GM19099 (cell line): ENCODE measurements around the gene NR3C1.

ENCODE experiments used
- POLR2A ChIP-seq: IDR thresholded peaks from 3 replicates; pipeline ENCODE4 v1.6.1; 2011; ENCODE audit warnings: low read depth; ENCODE audit not compliant: insufficient read length; ENCODE audit errors: extremely low read depth

NR3C1 gene

DNA sequence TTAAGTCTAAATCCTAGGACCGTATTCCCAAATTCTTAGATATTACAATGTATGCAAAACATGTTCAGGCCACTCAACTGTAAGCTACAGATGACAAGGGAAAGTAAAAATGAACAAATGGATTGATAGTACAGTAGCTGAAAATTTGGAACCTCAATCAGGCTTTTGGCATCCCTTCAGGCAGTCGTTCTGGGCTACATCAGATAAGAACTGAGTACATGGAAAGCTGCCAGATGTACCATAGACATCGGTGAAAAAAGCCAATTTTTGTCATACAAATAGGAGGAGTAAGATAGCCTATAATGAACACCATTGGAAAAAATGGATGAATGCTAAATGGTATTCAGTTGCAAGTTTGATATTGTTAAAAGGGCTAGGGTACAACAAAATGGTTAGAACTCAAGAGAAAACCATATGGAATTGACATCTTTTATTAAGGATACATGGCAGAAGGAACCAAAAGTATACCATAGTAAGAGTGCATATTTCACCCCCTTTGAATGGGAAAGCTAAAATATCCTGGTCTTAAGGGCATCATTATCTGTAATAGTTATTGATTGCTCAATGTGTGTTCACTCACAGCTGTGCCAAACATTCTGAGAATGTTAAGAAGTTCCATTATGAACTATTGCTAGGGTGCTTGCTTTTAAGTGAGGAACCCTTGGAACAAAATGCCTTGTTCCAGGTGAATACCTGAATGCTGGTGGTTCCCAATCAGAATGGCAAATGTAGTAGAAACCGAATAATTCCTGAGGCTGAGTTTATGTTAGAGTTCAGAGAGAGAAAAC lies 86.4 kb downstream of the NR3C1 start:
- no peak for TF ChIP-seq POLR2A

DNA sequence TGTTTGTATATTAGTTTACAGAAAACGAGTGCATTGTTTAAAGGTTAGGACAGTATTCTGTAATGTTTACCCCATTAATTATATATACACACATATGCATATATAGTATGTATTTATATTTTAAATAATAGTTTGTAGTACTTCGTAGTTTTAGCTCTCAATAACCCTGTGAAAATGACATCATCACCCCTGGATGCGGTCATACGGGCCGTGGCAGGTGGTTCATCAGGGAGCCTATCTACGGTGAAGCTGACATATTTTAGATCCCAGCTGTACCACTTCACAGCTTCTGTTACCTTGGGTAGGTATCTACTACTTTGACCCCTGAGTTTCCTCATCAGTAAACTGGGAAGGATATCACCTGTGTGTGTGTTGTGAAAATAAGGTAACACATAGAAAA lies 87.1 kb downstream of the NR3C1 start:
- no peak for TF ChIP-seq POLR2A

DNA sequence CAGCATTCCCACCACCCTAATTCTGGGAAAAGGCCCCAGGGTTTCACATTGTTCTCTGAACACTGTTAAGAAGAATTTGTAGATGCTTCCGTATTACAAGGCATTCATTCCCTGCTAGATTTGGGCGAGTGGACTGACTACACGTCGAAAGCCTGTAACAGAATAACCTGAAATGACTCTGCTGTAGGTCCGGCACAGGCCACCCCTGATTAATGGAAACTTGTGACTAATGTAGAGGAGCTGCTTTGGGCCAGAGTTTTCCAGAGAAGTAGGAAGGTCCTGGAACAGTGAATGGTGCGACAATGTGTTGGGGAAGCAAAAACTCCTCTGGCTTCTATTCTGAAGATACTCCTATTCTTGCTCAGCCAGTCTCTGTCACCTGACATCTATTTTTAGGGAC lies 87.6 kb downstream of the NR3C1 start:
- no peak for TF ChIP-seq POLR2A

DNA sequence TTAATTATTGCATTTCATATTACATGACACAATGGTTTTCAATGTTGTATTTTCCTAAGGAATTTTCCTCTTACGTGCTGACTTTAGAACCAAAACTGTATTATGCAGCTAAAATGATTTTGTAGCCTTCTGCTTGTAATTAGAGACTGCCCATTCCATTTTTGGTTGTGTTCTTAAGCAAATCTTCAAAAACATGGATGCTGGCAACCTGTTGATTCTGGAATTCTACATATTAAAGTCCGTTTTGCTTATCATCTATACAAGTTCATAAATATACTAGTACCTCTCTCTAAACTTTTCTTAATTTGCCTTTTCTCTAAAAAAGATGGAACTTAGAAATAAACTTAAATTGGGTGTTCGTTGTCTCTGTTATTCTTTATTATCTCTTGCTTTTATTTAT lies 88.3 kb downstream of the NR3C1 start:
- TF ChIP-seq POLR2A: no peak

DNA sequence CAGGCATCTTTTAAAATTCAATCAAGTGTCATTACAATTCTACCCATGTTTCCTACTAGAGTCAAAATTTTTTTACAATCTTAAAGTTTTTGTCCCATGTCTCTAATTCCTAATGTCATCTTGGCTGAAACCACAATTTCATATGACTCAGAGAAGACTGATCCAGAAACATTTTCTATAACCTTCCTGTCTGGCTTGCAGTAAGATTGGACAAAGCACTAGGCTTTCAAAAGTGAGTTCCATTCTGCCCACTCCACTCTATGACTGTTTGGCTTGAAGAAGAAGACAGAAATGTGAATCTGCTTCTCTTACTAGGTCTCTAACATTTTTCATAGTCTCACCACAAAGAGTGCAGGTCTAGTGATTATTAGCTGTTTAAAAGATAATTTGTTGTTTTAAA lies 88.8 kb downstream of the NR3C1 start:
- TF ChIP-seq POLR2A: no peak

DNA sequence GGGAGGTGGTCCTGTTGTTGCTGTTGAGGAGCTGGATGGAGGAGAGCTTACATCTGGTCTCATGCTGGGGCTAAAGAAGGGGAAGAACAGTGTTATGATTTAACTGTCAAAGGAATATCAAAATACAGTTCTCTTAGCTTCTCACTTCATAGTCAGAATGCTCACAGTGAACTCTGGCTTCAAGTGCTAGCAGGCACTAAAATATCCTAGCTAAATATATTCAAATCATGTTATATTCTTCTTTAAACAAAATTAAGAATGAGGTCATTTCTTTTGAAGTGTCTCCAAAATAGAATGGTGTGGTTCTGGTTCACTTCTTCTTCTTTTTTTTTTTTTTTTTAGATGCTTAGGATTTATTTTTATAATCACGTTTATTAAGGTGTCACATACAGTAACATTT lies 89.4 kb downstream of the NR3C1 start:
- TF ChIP-seq POLR2A: no peak

DNA sequence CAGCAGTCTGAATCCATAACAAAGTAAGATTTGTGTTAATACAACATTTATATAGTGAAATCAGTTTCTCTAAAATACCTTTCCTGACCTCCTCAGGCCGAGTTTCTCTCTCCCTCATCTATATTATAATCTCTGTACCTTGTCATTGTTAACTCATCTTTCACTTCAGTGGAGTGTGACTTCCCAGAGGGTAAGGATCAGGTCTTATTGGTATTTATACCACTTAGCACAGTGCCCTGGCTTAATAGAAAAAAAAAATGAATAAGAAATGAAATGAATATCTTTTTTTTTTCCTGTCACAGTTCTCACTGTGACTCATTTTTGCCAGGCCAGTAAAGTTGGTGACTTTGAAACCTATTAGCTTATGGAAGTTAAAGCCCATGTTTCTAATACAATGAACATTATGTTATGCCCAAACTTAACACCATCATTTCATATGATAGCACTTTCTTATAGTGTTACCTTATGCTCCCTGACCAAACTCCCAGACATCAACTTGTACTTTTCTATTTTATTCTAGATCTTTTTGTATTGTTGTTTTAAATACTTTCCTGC lies 90.1 kb downstream of the NR3C1 start:
- TF ChIP-seq POLR2A: no peak

DNA sequence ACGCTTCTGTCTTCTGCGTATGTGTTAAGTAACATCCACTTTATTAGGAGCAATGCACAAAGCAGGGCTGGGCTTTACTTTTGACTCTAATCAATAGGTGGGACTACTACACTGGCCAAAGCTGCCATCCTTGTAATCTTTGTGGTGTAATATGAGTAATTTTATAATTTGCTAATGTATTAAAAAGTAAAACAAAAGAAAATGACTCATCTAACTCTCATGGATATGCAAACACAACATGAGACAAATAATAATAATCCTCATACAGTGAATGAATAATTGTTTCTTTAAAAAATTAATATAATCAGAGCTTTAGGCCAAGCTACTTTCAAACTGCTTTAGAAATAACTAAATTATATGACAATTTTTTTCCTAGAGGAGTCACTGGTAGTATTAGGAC lies 90.7 kb downstream of the NR3C1 start:
- TF ChIP-seq POLR2A: no peak

DNA sequence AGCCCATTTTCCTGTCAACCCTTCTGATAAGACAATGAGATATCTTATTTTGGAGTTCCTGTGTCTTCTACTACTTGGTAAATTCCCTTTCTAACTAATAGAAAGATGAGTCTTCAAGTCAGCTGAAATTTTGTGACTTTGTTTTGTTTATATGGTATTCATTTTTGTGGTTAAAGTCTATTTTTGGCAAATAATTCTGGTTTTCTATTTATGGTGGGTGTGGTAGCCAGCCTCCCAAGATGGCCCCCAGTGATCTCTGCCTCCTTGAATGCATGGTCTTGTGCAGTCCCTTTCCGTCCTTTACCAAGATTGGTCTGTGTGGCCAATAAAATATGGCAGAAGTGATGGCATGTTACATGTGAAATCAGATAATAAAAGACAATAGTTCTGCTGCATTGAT lies 91.5 kb downstream of the NR3C1 start:
- no peak for TF ChIP-seq POLR2A

DNA sequence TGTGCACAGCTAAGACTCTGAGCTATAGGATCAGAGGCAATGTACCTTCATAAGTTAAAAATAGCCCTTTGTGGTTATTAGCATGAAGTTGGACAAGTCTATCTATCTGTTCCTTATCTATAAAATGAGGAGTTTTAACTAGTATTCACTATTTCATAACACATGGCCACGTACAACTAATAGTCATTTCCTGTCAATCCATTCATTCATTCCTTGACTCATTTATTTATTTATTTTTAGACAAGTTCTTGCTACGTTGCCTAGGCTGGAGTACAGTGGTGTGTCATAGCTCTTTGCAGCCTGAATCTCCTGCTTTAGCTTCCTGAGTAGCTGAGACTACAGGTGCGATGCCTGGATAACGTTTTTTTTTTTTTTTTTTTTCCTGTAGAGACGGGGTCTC lies 92.1 kb downstream of the NR3C1 start:
- no peak for TF ChIP-seq POLR2A

DNA sequence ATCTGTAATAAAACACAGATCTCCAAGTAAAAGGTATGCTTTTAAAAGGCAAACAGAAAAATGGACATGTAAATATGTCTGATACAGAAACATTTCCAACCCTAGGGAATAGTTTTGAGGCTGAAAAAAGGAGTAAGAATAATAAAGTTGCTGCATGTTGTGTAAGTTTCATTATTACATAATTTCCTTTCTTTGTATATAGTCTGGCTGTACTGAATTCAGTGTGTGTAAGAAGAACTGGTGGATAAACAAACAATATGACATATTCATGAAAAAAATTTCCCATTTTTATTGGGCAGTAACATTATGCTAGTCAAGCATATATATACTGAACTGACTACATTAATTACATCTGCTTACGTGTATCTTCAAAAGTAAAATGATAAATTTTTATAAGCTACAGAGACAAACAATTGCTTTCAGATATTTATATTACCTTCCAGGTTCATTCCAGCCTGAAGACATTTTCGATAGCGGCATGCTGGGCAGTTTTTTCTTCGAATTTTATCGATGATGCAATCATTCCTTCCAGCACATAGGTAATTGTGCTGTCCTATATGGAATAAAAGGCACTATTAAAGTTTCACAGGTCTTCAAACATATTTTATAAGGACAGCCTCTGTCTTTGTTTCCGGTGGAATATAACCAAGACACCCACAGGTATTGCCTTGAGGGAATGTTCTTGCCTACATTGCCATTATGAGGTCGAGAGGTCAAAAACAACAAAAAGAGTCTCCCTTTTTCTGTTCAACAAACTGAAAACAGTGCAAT lies 93.6 kb downstream of the NR3C1 start:
- TF ChIP-seq POLR2A: no peak

DNA sequence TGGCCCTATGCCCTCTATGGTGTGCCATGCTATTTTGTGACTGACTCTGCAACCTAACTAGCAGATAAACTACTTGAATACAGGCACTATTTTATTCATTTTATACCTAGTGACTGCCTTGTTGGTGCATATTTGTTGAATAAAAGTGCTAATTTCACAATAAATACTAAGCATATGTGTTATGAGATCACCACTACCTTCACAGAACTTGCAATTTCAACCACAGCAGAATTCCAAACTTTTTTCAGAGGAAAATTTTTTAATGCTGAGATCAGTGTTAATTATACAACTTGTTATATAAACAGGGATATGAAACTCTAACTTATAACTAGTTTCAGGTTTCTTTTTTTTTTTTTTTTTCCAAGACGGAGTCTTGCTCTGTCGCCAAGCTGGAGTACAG lies 94.8 kb downstream of the NR3C1 start:
- no peak for TF ChIP-seq POLR2A

DNA sequence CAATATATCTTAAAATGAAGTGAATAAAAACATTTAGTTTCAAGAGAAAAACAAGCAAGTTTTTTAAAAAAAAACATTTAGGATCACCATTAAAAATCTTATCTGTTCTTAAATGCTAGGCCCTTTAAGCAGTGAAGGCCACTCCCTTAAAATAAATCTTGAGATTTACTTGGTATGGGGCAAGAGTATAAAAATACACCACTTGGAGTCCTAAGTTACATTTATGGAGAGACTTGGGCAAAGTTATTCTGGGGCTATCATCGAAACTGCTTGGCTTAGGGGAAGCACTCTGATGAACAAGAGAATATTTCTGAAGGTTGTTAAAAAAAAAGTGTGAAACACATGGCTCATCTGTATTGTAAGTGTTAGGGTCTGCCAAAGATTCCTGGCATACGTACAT lies 97.4 kb downstream of the NR3C1 start:
- no peak for TF ChIP-seq POLR2A

DNA sequence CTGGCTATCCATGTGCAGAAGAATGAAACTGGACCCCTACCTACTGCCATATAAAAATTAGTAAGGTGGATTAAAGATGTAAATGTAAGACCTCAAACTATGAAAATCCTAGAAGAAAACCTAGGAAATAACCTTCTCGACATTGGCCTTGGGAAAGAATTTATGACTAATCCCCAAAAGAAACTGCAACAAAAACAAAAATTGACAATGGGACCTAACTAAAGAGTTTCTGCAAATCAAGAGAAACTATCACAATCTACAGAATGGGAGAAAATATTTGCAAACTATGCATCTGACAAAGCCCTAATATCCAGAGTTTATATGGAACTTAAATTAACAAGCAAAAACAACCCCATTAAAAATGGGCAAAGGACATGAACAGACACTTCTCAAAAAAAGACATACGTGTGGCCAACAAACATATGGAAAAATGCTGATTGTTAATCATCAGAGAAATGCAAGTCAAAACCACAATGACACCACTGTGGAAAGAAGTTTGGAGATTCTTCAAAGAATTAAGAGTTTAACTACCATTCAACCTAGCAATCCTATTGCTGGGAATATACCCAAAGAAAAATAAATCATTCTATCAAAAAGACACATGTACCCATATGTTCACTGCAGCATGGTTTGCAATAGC lies 98.5 kb downstream of the NR3C1 start:
- TF ChIP-seq POLR2A: no peak

DNA sequence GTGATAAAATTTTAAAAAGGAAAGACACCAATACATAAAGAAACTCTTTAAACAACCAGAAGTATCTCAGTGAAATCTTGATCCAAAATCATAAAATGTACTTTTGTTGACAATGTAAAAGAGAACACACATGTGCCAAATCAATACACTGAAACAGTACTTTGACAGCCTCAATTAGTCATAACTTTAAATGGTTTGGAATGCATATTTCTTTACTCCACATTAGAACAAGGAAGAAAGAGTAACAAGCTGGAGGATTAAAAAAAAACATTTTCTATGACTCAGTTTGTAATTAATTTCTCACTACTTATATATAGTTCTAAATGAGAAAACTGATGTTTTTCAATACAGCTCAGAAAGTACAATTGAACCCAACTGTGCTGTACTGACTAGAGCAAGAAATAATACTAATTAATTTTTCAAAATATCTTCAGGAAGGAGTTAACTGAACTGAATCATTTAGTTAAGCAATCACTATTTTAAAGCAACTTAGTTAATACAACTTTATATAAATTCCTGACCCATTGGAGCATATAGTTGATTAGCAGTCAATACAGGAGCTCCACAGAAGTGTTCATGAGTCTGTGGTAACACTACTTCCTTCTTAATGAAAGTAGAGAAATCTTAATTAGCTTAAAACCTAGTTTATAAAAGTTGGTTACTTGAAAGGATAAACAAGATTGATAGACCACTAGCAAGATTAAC lies 101.0 kb downstream of the NR3C1 start:
- no peak for TF ChIP-seq POLR2A

DNA sequence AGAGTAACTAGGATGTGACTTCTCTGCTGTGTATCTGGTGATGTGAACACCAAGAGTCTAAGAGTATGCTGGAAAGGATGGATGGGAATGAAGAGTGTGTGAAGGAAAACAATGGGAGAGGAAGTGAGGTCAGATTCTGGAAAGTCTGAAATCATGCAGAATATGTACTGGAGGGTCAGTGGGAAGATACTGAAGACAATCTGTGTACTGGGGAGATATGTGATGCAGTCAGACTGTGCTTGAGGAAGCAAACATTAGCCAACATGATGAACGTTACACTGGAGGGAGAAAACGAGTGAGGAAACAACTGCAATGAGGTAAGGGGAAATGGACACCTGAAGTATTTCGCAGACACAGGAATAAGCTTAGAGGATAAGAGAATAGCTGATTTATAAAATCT lies 105.7 kb downstream of the NR3C1 start:
- no peak for TF ChIP-seq POLR2A

DNA sequence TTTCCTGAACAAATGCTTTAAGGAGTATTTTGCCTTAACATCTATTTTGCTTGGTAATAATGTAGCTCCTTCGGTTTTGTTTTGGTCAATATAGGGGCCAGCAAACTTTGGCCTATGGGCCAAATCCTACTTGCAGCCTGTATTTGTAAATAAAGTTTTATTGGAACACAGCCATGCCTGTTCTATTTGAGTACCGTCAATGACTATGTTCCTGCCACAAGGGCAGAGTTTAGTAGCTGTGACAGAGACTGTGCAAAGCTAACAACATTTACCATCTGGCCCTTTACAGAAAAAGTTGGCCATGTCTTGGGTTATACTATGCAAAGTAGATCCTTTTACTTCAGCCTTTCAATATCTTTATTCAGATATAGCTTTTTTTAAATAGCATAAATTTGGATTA lies 113.4 kb downstream of the NR3C1 start:
- TF ChIP-seq POLR2A: no peak
